K562 (cell line): ENCODE data around the gene SRRT. TPM values are rescaled to one million over a fixed set of nuclear protein-coding genes. Genes with fewer than 3 reads are reported as not detected.

ENCODE experiments used
- ADNP ChIP-seq: fragments of 200-800 bp; sonication (Bioruptor generic); IDR thresholded peaks from 2 replicates; pipeline ENCODE4 v1.6.1; 2016; ENCODE audit warnings: missing genetic modification characterization, missing compliant biosample characterization
- ATF4 ChIP-seq: fragments of 450-650 bp; formaldehyde crosslinking; IDR thresholded peaks from 2 replicates; pipeline ENCODE4 v1.4.0; 2022; ENCODE audit warnings: mild to moderate bottlenecking, moderate library complexity
- ATF7 ChIP-seq: fragments of 450-650 bp; IDR thresholded peaks from 2 replicates; pipeline ENCODE4 v1.7.1; 2014; ENCODE audit warnings: mild to moderate bottlenecking, moderate library complexity
- BACH1 ChIP-seq: fragments of 200-800 bp; sonication (Bioruptor generic); IDR thresholded peaks from 2 replicates; pipeline ENCODE4 v1.6.1; 2016; ENCODE audit warnings: missing genetic modification characterization, missing compliant biosample characterization
- FOXP4 ChIP-seq: sonication (generic); formaldehyde crosslinking; IDR thresholded peaks from 2 replicates; pipeline ENCODE4 v1.8.0; 2022; ENCODE audit warnings: mild to moderate bottlenecking, missing genetic modification reagents, borderline replicate concordance
- GATAD2A ChIP-seq: fragments of 450-650 bp; IDR thresholded peaks from 2 replicates; pipeline ENCODE4 v1.6.1; 2017
- GTF2A2 ChIP-seq: IDR thresholded peaks from 2 replicates; pipeline ENCODE4 v1.6.1; 2016; ENCODE audit warnings: mild to moderate bottlenecking, missing genetic modification characterization, missing compliant biosample characterization
- HNRNPUL1 ChIP-seq: fragments of 200-400 bp; formaldehyde crosslinking; IDR thresholded peaks from 2 replicates; pipeline ENCODE4 v1.6.1; 2017; ENCODE audit warnings: low read length
- NCOA6 ChIP-seq: fragments of 450-650 bp; IDR thresholded peaks from 2 replicates; pipeline ENCODE4 v1.6.1; 2017; ENCODE audit warnings: mild to moderate bottlenecking
- RNF219 ChIP-seq: fragments of 250-450 bp; sonication (Bioruptor Pico); IDR thresholded peaks from 2 replicates; pipeline ENCODE4 v1.5.0; 2022; ENCODE audit warnings: mild to moderate bottlenecking
- THRA ChIP-seq: fragments of 450-650 bp; IDR thresholded peaks from 2 replicates; pipeline ENCODE4 v1.6.1; 2017; ENCODE audit warnings: mild to moderate bottlenecking, moderate library complexity
- UBTF ChIP-seq, 2 experiments: IDR thresholded peaks; 2 replicates each; pipeline ENCODE4 v1.6.1; 2012; ENCODE audit warnings: improper control_type of control experiment in 2 of 2, low read depth in 2 of 2, low read length in 2 of 2, borderline replicate concordance in 1 of 2
- USF2 ChIP-seq: sonication (generic); formaldehyde crosslinking; IDR thresholded peaks from 2 replicates; pipeline ENCODE4 v1.5.0; 2020; ENCODE audit warnings: missing genetic modification reagents
- ZFP30 ChIP-seq: fragments of 250-450 bp; sonication (Bioruptor Pico); IDR thresholded peaks from 2 replicates; pipeline ENCODE4 v1.8.0; 2022; ENCODE audit warnings: moderate library complexity, mild to moderate bottlenecking, inconsistent platforms, borderline replicate concordance
- ZFP91 ChIP-seq: sonication (generic); formaldehyde crosslinking; IDR thresholded peaks from 2 replicates; pipeline ENCODE4 v1.8.0; 2022; ENCODE audit warnings: mild to moderate bottlenecking, missing genetic modification reagents
- ZNF583 ChIP-seq: fragments of 250-450 bp; sonication (Bioruptor Pico); IDR thresholded peaks from 2 replicates; pipeline ENCODE4 v1.4.0; 2020
- ZNF75A ChIP-seq: fragments of 450-650 bp; formaldehyde crosslinking; IDR thresholded peaks from 2 replicates; pipeline ENCODE4 v1.4.0; 2020; ENCODE audit warnings: mild to moderate bottlenecking
- polyA plus RNA-seq, 8 experiments: library from polyadenylated mRNA; depleted of rRNA in 4 of 8; stranded (reverse) in 5 of 8; unstranded in 3 of 8; fragments of >200 nt; fragmentation: Nextera tagmentation in 2 of 8; fragmentation: Illumina TruSeq in 1 of 8; extraction: Ambion mirVana in 2 of 8; extraction: Trizol in 1 of 8; gene quantifications; 2 replicates each; pipeline versions ENCODE4 v1.2.1 to v1.2.3, GENCODE V29; 2011 to 2014; ENCODE audit warnings: inconsistent platforms in 1 of 8, missing spikeins in 1 of 8
- total RNA-seq, 7 experiments: library from RNA; depleted of rRNA in 6 of 7; stranded (reverse); fragments of >200 nt in 6 of 7; fragmentation: Illumina TruSeq in 2 of 7; extraction: Trizol in 2 of 7; gene quantifications; 2 replicates each; pipeline versions ENCODE4 v1.2.1 to v1.2.3, GENCODE V29; 2011 to 2021; ENCODE audit warnings: low replicate concordance in 1 of 7

SRRT gene
- total and polyA plus RNA-seq, 9 of the 15 experiments (the other 6 are each of a cell fraction or from before 2014, with no cell fraction given): 10.3 to 263 (median 84.4) TPM

GRCh38 chr7:100829150-100829716, 45.7 kb upstream of the SRRT start (continued):
- TF ChIP-seq HNRNPUL1 (no peak), BACH1 (tag) (no peak), UBTF (IDR thresholded peaks at IDR 0.05; ENCODE audit: borderline replicate concordance in 1 of 2, low read depth in 2 of 2, low read length in 2 of 2) (no peak; a peak in 1 of 4 replicates), THRA (no peak), ADNP (peak; percentile 97), RNF219 (CRISPR knock-in tag) (no peak), ZFP30 (CRISPR knock-in tag) (no peak), ZNF583 (CRISPR knock-in tag) (no peak; the same call in 1 of the 2 replicates), ZFP91 (CRISPR knock-in tag) (no peak), FOXP4 (CRISPR knock-in tag) (no peak), ZNF75A (CRISPR knock-in tag) (no peak), GATAD2A (no peak), ATF4 (no peak), USF2 (CRISPR knock-in tag) (no peak), GTF2A2 (tag) (no peak), ATF7 (peak; percentile 63), NCOA6 (no peak)
